Loucy (cell line): ENCODE results near the gene UTF1.

Experiments
- H2AFZ ChIP-seq: fragments of 200-600 bp; sonication (generic); 2 replicates; pipeline ENCODE4 v1.6.0; 2016; ENCODE audit warnings: antibody characterized with exemption, mild to moderate bottlenecking, low read length, moderate library complexity
- H3F3A ChIP-seq: fragments of 200-600 bp; 2 replicates; pipeline ENCODE4 v1.6.0; 2016; ENCODE audit warnings: antibody characterized with exemption, low read depth, mild to moderate bottlenecking
- H3K27me3 ChIP-seq: fragments of 200-600 bp; sonication (generic); 2 replicates; pipeline ENCODE4 v1.6.1; 2014; ENCODE audit warnings: low read length, mild to moderate bottlenecking; ENCODE audit not compliant: insufficient read depth, poor library complexity, severe bottlenecking
- H3K36me3 ChIP-seq: fragments of 200-600 bp; sonication (generic); 2 replicates; pipeline ENCODE4 v1.6.1; 2016; ENCODE audit warnings: low read length; ENCODE audit not compliant: insufficient read depth
- H3K4me1 ChIP-seq: fragments of 200-600 bp; sonication (generic); 2 replicates; pipeline ENCODE4 v1.5.1; 2014; ENCODE audit warnings: low read length, mild to moderate bottlenecking; ENCODE audit not compliant: insufficient read depth, poor library complexity, severe bottlenecking
- H3K4me2 ChIP-seq: fragments of 200-600 bp; sonication (generic); 2 replicates; pipeline ENCODE4 v1.6.0; 2014; ENCODE audit warnings: antibody characterized with exemption, low read length, low read depth, mild to moderate bottlenecking; ENCODE audit not compliant: poor library complexity, severe bottlenecking
- H3K4me3 ChIP-seq: fragments of 200-600 bp; sonication (generic); 2 replicates; pipeline ENCODE4 v1.5.1; 2014; ENCODE audit warnings: low read length, mild to moderate bottlenecking, mixed read lengths; ENCODE audit not compliant: poor library complexity, severe bottlenecking
- H3K79me2 ChIP-seq: fragments of 200-600 bp; sonication (generic); 2 replicates; pipeline ENCODE4 v1.6.1; 2014; ENCODE audit warnings: low read length; ENCODE audit not compliant: insufficient read depth
- H3K9ac ChIP-seq: fragments of 200-600 bp; sonication (generic); 2 replicates; pipeline ENCODE4 v1.6.0; 2014; ENCODE audit warnings: mild to moderate bottlenecking, low read depth, low read length, moderate library complexity; ENCODE audit not compliant: poor library complexity, severe bottlenecking
- H3K9me2 ChIP-seq: fragments of 200-600 bp; sonication (generic); replicated peaks from 2 replicates; pipeline ENCODE4 v1.6.1; 2016; ENCODE audit warnings: low read depth, low read length, mixed read lengths
- H3K9me3 ChIP-seq: fragments of 200-600 bp; sonication (generic); 2 replicates; pipeline ENCODE4 v1.6.1; 2014; ENCODE audit warnings: mild to moderate bottlenecking, antibody characterized with exemption, low read length, low read depth; ENCODE audit not compliant: insufficient read depth
- H4K20me1 ChIP-seq: fragments of 200-600 bp; sonication (generic); 2 replicates; pipeline ENCODE4 v1.6.0; 2014; ENCODE audit warnings: antibody characterized with exemption, low read length, mild to moderate bottlenecking; ENCODE audit not compliant: insufficient read depth, poor library complexity, severe bottlenecking
- EZH2phosphoT487 ChIP-seq: fragments of 200-600 bp; IDR thresholded peaks from 2 replicates; pipeline ENCODE4 v1.6.1; 2018; ENCODE audit warnings: antibody characterized with exemption, mild to moderate bottlenecking, moderate library complexity, borderline replicate concordance
- TF ChIP-seq, protein P1 (sequence below): fragments of 200-600 bp; sonication (generic); conservative IDR thresholded peaks from 2 replicates; pipeline ENCODE4 v1.5.1; 2014; ENCODE audit warnings: mild to moderate bottlenecking, antibody characterized with exemption, low read length

Gene UTF1

DNA sequence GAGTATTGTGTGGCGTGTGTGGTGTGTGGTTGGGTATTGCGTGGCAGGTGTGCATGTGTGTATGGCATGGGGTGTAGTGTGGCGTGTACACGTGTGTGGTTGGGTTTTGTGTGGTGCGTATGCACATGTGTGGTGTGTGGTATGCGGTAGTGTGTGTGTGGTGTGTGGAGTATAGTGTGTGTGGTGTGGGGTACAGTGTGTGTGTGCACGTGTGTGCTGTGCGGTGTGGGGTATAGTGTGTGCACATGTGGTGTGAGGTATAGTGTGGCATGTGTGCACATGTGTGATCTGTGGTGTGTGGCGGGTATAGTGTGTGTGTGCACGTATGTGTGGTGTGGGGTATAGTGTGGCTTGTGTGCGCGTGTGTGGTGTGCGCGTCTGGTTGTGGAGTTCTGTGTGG is 20.9 kb upstream of the UTF1 start:
- Histone ChIP-seq H3K27me3 (no peaks in the 10 kb centered on the region), H2AFZ (no peak overlapping the region), H3K9ac (no peak overlapping the region), H3K4me3 (no peak overlapping the region), H4K20me1 (no peaks in the 10 kb centered on the region), H3K9me2 (no peaks in the 10 kb centered on the region), H3K36me3 (no peaks in the 10 kb centered on the region), H3K79me2 (no peaks in the 10 kb centered on the region), H3K4me1 (no peaks in the 10 kb centered on the region), H3K4me2 (no peak overlapping the region), H3K9me3 (peaks cover 11% of the 10 kb centered on the region; the same call in 1 of the 2 replicates), H3F3A (no peaks in the 10 kb centered on the region)
- TF ChIP-seq, protein P1, sequence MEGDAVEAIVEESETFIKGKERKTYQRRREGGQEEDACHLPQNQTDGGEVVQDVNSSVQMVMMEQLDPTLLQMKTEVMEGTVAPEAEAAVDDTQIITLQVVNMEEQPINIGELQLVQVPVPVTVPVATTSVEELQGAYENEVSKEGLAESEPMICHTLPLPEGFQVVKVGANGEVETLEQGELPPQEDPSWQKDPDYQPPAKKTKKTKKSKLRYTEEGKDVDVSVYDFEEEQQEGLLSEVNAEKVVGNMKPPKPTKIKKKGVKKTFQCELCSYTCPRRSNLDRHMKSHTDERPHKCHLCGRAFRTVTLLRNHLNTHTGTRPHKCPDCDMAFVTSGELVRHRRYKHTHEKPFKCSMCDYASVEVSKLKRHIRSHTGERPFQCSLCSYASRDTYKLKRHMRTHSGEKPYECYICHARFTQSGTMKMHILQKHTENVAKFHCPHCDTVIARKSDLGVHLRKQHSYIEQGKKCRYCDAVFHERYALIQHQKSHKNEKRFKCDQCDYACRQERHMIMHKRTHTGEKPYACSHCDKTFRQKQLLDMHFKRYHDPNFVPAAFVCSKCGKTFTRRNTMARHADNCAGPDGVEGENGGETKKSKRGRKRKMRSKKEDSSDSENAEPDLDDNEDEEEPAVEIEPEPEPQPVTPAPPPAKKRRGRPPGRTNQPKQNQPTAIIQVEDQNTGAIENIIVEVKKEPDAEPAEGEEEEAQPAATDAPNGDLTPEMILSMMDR, result no peak
- no peak for TF ChIP-seq EZH2phosphoT487

DNA sequence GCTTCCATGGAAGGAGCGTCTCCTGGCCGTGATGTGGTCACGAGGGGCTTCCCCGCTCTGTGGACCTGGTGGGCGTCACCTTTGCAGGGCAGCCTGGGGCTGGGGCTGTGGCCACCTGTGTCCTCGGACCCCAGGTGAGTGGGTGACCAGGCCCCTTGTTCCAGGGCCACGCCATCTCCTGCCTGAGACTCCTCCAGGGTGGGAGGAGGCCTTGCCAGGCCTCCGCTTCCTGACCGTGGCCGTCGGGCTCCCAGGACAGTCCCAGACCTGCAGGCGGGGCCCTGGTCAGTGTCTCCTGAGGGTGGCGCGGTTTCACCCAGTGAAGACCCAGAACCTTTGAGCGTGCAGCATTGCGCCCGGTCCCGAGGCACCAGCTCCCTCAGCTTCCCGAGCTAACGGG is 20.4 kb upstream of the UTF1 start:
- Histone ChIP-seq H2AFZ (no peak overlapping the region), H3K79me2 (no peaks in the 10 kb centered on the region), H3K4me1 (no peaks in the 10 kb centered on the region), H3K9me3 (peaks cover 11% of the 10 kb centered on the region; the same call in 1 of the 2 replicates), H3K4me3 (no peak overlapping the region), H3K36me3 (no peaks in the 10 kb centered on the region), H3F3A (no peaks in the 10 kb centered on the region), H3K27me3 (no peaks in the 10 kb centered on the region), H3K9me2 (no peaks in the 10 kb centered on the region), H3K4me2 (no peak overlapping the region), H3K9ac (no peak overlapping the region), H4K20me1 (no peaks in the 10 kb centered on the region)
- no peak for TF ChIP-seq EZH2phosphoT487
- TF ChIP-seq, protein P1, result no peak

DNA sequence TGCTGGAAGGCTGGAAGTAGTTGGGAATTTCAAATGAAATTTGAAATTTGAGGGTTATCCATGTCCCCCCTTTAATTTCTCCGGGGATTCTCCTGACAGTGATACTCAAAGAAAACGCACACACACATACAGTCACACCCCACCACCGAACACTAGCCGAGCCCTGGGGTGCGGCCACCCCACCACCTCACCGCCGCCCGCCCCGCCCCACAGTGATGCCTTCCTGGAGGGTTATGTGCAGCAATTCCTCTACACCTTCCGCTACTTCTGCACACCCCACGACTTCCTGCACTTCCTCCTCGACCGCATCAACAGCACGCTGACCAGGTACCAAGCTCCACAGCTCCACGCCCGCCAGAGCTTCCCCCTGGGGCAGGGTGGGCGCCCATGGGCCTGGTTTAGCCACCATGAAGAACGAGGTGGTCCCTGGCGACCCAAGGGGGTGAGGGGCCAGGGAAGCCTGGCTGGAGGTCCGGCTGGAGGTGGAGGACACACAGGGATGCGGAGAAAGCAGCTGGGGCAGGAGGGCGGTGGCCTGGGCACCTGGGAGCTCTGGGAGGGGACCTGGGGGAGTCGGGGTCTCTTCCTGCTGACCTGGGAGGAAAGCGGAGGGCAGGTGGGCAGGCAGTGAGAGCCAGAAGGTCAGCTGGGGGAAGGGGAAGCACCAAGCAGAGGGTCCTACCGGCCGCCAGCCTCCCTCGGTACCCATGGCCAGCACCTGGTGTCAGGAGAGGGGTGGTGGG is 19.4 kb upstream of the UTF1 start:
- no peaks in the 10 kb centered on the region for H4K20me1 ChIP-seq
- no peak overlapping the region for H3K4me2 ChIP-seq
- peaks cover 18% of the 10 kb centered on the region; the same call in 1 of the 2 replicates for H3K9me3 ChIP-seq
- no peak overlapping the region for H3K4me3 ChIP-seq
- H3F3A ChIP-seq, result no peaks in the 10 kb centered on the region
- no peaks in the 10 kb centered on the region for H3K79me2 ChIP-seq
- no peaks in the 10 kb centered on the region for H3K27me3 ChIP-seq
- TF ChIP-seq, protein P1, result no peak
- TF ChIP-seq EZH2phosphoT487, result no peak
- H3K36me3 ChIP-seq, result no peaks in the 10 kb centered on the region
- no peaks in the 10 kb centered on the region for H3K4me1 ChIP-seq
- H3K9ac ChIP-seq, result no peak overlapping the region
- no peak overlapping the region for H2AFZ ChIP-seq
- H3K9me2 ChIP-seq, result no peaks in the 10 kb centered on the region
